ENCODE measurements around the gene THOC2. TPM values are rescaled to one million over a fixed set of nuclear protein-coding genes. Genes with fewer than 3 reads are reported as not detected.

Gene THOC2
- total RNA-seq, 2 donors from 2014 or later, result 48.0 to 76.2 TPM

GRCh38 chrX:123755107-123755506 is 22.3 kb upstream of the THOC2 start:
- WGBS, result 94% methylated on average over 2 of the region's 2 CpGs

GRCh38 chrX:123753656-123754350 is 21.0 kb upstream of the THOC2 start:
- Histone ChIP-seq H3K36me3 (no peaks in the 10 kb centered on the region), H3K4me1 (replicated peaks) (no peaks in the 10 kb centered on the region), H3K27ac (no peak overlapping the region), H3K4me3 (no peak overlapping the region), H3K9me3 (no peaks in the 10 kb centered on the region), H3K27me3 (replicated peaks; ENCODE audit: insufficient read depth) (no peaks in the 10 kb centered on the region)
- no peak for DNase-seq (ENCODE audit: low spot score)
- no peak for TF ChIP-seq POLR2AphosphoS5 (IDR thresholded peaks at IDR 0.05)
- TF ChIP-seq CTCF (IDR thresholded peaks at IDR 0.05), result no peak
- TF ChIP-seq POLR2A (IDR thresholded peaks at IDR 0.05), result no peak
- WGBS, result 92% methylated on average over 8 of the region's 8 CpGs
- intact Hi-C loops (cut with DNase I), result no loop called here

More at GRCh38 chrX:123755107-123755506, 22.3 kb upstream of the THOC2 start:
- Histone ChIP-seq H3K27me3 (replicated peaks; ENCODE audit: insufficient read depth) (no peaks in the 10 kb centered on the region), H3K4me1 (replicated peaks) (no peaks in the 10 kb centered on the region), H3K27ac (no peak overlapping the region), H3K4me3 (no peak overlapping the region), H3K9me3 (no peaks in the 10 kb centered on the region), H3K36me3 (no peaks in the 10 kb centered on the region)
- intact Hi-C loops (cut with DNase I), result no loop called here
- TF ChIP-seq POLR2A (IDR thresholded peaks at IDR 0.05), result no peak
- TF ChIP-seq POLR2AphosphoS5 (IDR thresholded peaks at IDR 0.05), result no peak
- no peak for TF ChIP-seq CTCF (IDR thresholded peaks at IDR 0.05)
- DNase-seq (ENCODE audit: low spot score), result no peak

- no peaks in the 10 kb centered on the region for H3K4me1 ChIP-seq (replicated peaks)
- no peaks in the 10 kb centered on the region for H3K27me3 ChIP-seq (replicated peaks; ENCODE audit: insufficient read depth)
- DNase-seq (ENCODE audit: low spot score), result no peak
- intact Hi-C loops (cut with DNase I), result no loop called here
- TF ChIP-seq POLR2A (IDR thresholded peaks at IDR 0.05) (no peak), CTCF (IDR thresholded peaks at IDR 0.05) (no peak), POLR2AphosphoS5 (IDR thresholded peaks at IDR 0.05) (peak; percentile 71)
- WGBS, result 21% methylated on average over 2 of the region's 2 CpGs
- H3K36me3 ChIP-seq, result no peaks in the 10 kb centered on the region
- peak overlapping the region in 1 of 2 donors; percentile 48 for H3K27ac ChIP-seq
- H3K4me3 ChIP-seq, result no peak overlapping the region
- no peaks in the 10 kb centered on the region for H3K9me3 ChIP-seq
Measured at GRCh38 chrX:123749643-123750042, 16.8 kb upstream of the THOC2 start.

GRCh38 chrX:123745511-123745910 is 12.7 kb upstream of the THOC2 start:
- peak; percentile 3 for TF ChIP-seq POLR2AphosphoS5 (IDR thresholded peaks at IDR 0.05)
- TF ChIP-seq CTCF (IDR thresholded peaks at IDR 0.05), result no peak
- TF ChIP-seq POLR2A (IDR thresholded peaks at IDR 0.05), result no peak
- no peak overlapping the region for H3K4me3 ChIP-seq
- H3K36me3 ChIP-seq, result no peaks in the 10 kb centered on the region
- intact Hi-C loops (cut with DNase I), result no loop called here
- no peaks in the 10 kb centered on the region for H3K4me1 ChIP-seq (replicated peaks)
- no peaks in the 10 kb centered on the region for H3K9me3 ChIP-seq
- peak overlapping the region; percentile 33 to 53 for H3K27ac ChIP-seq
- DNase-seq (ENCODE audit: low spot score), result no peak
- H3K27me3 ChIP-seq (replicated peaks; ENCODE audit: insufficient read depth), result no peaks in the 10 kb centered on the region
- WGBS, result 55% methylated on average over 3 of the region's 3 CpGs

GRCh38 chrX:123743312-123743711 is 10.5 kb upstream of the THOC2 start:
- H3K9me3 ChIP-seq, result no peaks in the 10 kb centered on the region
- WGBS, result 75% methylated on average over 1 of the region's 1 CpG

More at GRCh38 chrX:123743312-123743711, 10.5 kb upstream of the THOC2 start:
- TF ChIP-seq CTCF (IDR thresholded peaks at IDR 0.05), result no peak
- TF ChIP-seq POLR2AphosphoS5 (IDR thresholded peaks at IDR 0.05), result no peak
- TF ChIP-seq POLR2A (IDR thresholded peaks at IDR 0.05), result no peak
- intact Hi-C loops (cut with DNase I), result no loop called here
- H3K27me3 ChIP-seq (replicated peaks; ENCODE audit: insufficient read depth), result no peaks in the 10 kb centered on the region
- no peaks in the 10 kb centered on the region for H3K36me3 ChIP-seq
- H3K4me1 ChIP-seq (replicated peaks), result no peaks in the 10 kb centered on the region
- H3K27ac ChIP-seq, result no peak overlapping the region
- no peak for DNase-seq (ENCODE audit: low spot score)
- H3K4me3 ChIP-seq, result no peak overlapping the region

Data from prostate gland (tissue), 2 donors.